HepG2 (cell line): ENCODE results near the gene TSPAN17. TPM values are rescaled to one million over a fixed set of nuclear protein-coding genes. Genes with fewer than 3 reads are reported as not detected.

Experiments used
- CBX2 ChIP-seq, 2 experiments: fragments of 200-600 bp in 1 of 2; sonication (generic); formaldehyde crosslinking in 1 of 2; IDR thresholded peaks; 2 replicates each; pipeline versions ENCODE4 v1.7.0 to v1.8.1; 2018 to 2022; ENCODE audit warnings: low read depth in 2 of 2, low read length in 1 of 2, mild to moderate bottlenecking in 1 of 2, missing genetic modification reagents in 1 of 2
- EED ChIP-seq: sonication (generic); formaldehyde crosslinking; IDR thresholded peaks from 2 replicates; pipeline ENCODE4 v1.5.0; 2020; ENCODE audit warnings: mild to moderate bottlenecking, missing genetic modification reagents
- FLYWCH1 ChIP-seq: sonication (generic); formaldehyde crosslinking; IDR thresholded peaks from 2 replicates; pipeline ENCODE4 v1.8.1; 2023; ENCODE audit warnings: mild to moderate bottlenecking, missing genetic modification reagents
- GABPA ChIP-seq, 2 experiments: IDR thresholded peaks; 2 replicates each; pipeline ENCODE4 v1.6.1; 2011 to 2016; ENCODE audit warnings: low read depth in 2 of 2, low read length in 1 of 2, missing biosample characterization in 1 of 2, missing genetic modification characterization in 1 of 2
- GABPB1 ChIP-seq: IDR thresholded peaks from 2 replicates; pipeline ENCODE4 v1.6.1; 2016; ENCODE audit warnings: mild to moderate bottlenecking, missing genetic modification reagents, moderate library complexity, missing compliant biosample characterization
- HES4 ChIP-seq: sonication (generic); formaldehyde crosslinking; IDR thresholded peaks from 2 replicates; pipeline ENCODE4 v1.9.0; 2021; ENCODE audit warnings: mild to moderate bottlenecking, missing genetic modification reagents, borderline replicate concordance
- KAT7 ChIP-seq: IDR thresholded peaks from 2 replicates; pipeline ENCODE4 v1.6.1; 2018; ENCODE audit warnings: borderline replicate concordance, missing compliant biosample characterization
- KAT8 ChIP-seq: IDR thresholded peaks from 2 replicates; pipeline ENCODE4 v1.6.1; 2016; ENCODE audit warnings: missing genetic modification reagents, missing compliant biosample characterization
- KMT2B ChIP-seq: IDR thresholded peaks from 2 replicates; pipeline ENCODE4 v1.6.1; 2016; ENCODE audit warnings: missing genetic modification reagents, missing compliant biosample characterization
- MED1 ChIP-seq: sonication (generic); formaldehyde crosslinking; IDR thresholded peaks from 2 replicates; pipeline ENCODE4 v1.4.0; 2020; ENCODE audit warnings: missing genetic modification reagents
- NFRKB ChIP-seq: fragments of 450-650 bp; IDR thresholded peaks from 2 replicates; pipeline ENCODE4 v1.6.1; 2017
- RELA ChIP-seq: sonication (generic); formaldehyde crosslinking; IDR thresholded peaks from 2 replicates; pipeline ENCODE4 v1.4.0; 2020; ENCODE audit warnings: missing genetic modification reagents
- SNAPC2 ChIP-seq: sonication (generic); formaldehyde crosslinking; IDR thresholded peaks from 2 replicates; pipeline ENCODE4 v1.8.1; 2022; ENCODE audit warnings: mild to moderate bottlenecking, missing genetic modification reagents
- SP140L ChIP-seq: sonication (generic); formaldehyde crosslinking; IDR thresholded peaks from 2 replicates; pipeline ENCODE4 v1.4.0; 2020; ENCODE audit warnings: missing genetic modification reagents, borderline replicate concordance
- STAG1 ChIP-seq: sonication (generic); formaldehyde crosslinking; IDR thresholded peaks from 2 replicates; pipeline ENCODE4 v1.4.0; 2020; ENCODE audit warnings: missing genetic modification reagents
- TOE1 ChIP-seq: sonication (generic); formaldehyde crosslinking; IDR thresholded peaks from 2 replicates; pipeline ENCODE4 v1.4.0; 2020; ENCODE audit warnings: mild to moderate bottlenecking, missing genetic modification reagents
- ZBTB20 ChIP-seq: sonication (generic); formaldehyde crosslinking; IDR thresholded peaks from 2 replicates; pipeline ENCODE4 v1.8.1; 2023; ENCODE audit warnings: missing genetic modification reagents, low read depth, mild to moderate bottlenecking, borderline replicate concordance
- ZNF260 ChIP-seq: sonication (generic); formaldehyde crosslinking; IDR thresholded peaks from 2 replicates; pipeline ENCODE4 v1.4.0; 2020; ENCODE audit warnings: missing genetic modification reagents, low read depth, mild to moderate bottlenecking, borderline replicate concordance
- ZNF430 ChIP-seq: sonication (generic); formaldehyde crosslinking; IDR thresholded peaks from 2 replicates; pipeline ENCODE4 v1.9.0; 2021; ENCODE audit warnings: mild to moderate bottlenecking, missing genetic modification reagents
- ZNF724P ChIP-seq: sonication (generic); formaldehyde crosslinking; IDR thresholded peaks from 2 replicates; pipeline ENCODE4 v1.8.0; 2022; ENCODE audit warnings: missing genetic modification reagents, borderline replicate concordance
- ZNF781 ChIP-seq: sonication (generic); formaldehyde crosslinking; IDR thresholded peaks from 2 replicates; pipeline ENCODE4 v1.5.1; 2020; ENCODE audit warnings: borderline replicate concordance, mild to moderate bottlenecking, missing genetic modification reagents; ENCODE audit errors: not compliant biosample characterization
- ZNF83 ChIP-seq: sonication (generic); formaldehyde crosslinking; IDR thresholded peaks from 2 replicates; pipeline ENCODE4 v1.4.0; 2020; ENCODE audit warnings: missing genetic modification reagents, mild to moderate bottlenecking, borderline replicate concordance
- polyA plus RNA-seq, 8 experiments: library from polyadenylated mRNA; depleted of rRNA in 3 of 8; stranded (reverse) in 7 of 8; unstranded in 1 of 8; fragments of >200 nt; fragmentation: Illumina TruSeq in 4 of 8; extraction: Trizol in 4 of 8; gene quantifications; 2 replicates each; pipeline versions ENCODE4 v1.2.1 to v1.2.3, GENCODE V29; 2011 to 2016; ENCODE audit warnings: low read depth in 4 of 8, missing spikeins in 1 of 8, mixed read lengths in 1 of 8; ENCODE audit not compliant: insufficient read depth in 1 of 8
- total RNA-seq, 5 experiments: library from RNA; depleted of rRNA; stranded (reverse); fragments of >200 nt; fragmentation: Illumina TruSeq; extraction: Trizol; gene quantifications; 2 replicates each; pipeline ENCODE4 v1.2.3, GENCODE V29; 2016; ENCODE audit warnings: low read depth in 1 of 5
- TF ChIP-seq, protein P1 (sequence below): sonication (generic); formaldehyde crosslinking; IDR thresholded peaks from 2 replicates; pipeline ENCODE4 v1.5.1; 2020; ENCODE audit warnings: mild to moderate bottlenecking, missing genetic modification reagents, moderate library complexity
- TF ChIP-seq, protein P2 (sequence below): IDR thresholded peaks from 2 replicates; pipeline ENCODE4 v1.6.1; 2016; ENCODE audit warnings: control low read depth

The TSPAN17 gene
- total and polyA plus RNA-seq, 2 of the 13 experiments (the other 11 are each of a cell fraction or from before 2014, with no cell fraction given): 11.5 to 15.0 TPM

DNA sequence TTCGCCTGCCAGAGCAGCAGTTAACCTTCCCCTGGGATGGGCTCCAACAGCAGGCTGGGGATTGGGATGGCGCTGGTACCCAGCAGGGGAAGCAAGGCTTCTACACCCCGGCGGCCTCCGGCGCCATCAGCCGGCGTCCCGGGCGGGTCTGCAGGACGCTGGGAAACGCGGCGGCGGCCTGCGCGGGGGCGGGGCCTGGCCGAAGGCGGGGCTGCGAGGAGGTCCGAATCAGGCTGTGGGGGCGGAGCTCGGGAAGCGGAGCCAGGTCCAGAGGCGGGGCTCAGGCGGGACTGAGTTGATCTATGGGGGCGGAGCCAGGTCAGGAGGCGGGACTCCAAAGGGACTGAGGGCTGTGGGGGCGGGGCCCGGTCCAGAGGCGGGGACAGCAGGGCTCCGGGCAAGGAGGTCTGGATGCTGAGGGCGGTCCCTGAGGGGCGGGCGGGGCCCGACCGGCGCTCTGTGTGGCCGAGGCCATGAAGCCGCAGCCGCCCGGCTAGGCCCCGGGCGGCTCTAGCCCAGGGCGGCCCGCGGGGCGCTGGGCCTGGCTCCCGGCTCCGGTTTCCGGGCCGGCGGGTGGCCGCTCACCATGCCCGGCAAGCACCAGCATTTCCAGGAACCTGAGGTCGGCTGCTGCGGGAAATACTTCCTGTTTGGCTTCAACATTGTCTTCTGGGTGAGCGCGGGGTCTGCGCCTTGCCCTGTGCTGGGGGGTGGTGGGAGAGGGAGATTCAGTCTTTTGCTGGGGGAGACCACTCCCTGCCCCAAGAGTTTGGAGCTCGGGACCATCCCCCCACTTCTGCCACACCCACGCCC lies at the start of gene TSPAN17 (continued):
- no peak for TF ChIP-seq NFRKB
- TF ChIP-seq TOE1: no peak
- TF ChIP-seq, protein P1, sequence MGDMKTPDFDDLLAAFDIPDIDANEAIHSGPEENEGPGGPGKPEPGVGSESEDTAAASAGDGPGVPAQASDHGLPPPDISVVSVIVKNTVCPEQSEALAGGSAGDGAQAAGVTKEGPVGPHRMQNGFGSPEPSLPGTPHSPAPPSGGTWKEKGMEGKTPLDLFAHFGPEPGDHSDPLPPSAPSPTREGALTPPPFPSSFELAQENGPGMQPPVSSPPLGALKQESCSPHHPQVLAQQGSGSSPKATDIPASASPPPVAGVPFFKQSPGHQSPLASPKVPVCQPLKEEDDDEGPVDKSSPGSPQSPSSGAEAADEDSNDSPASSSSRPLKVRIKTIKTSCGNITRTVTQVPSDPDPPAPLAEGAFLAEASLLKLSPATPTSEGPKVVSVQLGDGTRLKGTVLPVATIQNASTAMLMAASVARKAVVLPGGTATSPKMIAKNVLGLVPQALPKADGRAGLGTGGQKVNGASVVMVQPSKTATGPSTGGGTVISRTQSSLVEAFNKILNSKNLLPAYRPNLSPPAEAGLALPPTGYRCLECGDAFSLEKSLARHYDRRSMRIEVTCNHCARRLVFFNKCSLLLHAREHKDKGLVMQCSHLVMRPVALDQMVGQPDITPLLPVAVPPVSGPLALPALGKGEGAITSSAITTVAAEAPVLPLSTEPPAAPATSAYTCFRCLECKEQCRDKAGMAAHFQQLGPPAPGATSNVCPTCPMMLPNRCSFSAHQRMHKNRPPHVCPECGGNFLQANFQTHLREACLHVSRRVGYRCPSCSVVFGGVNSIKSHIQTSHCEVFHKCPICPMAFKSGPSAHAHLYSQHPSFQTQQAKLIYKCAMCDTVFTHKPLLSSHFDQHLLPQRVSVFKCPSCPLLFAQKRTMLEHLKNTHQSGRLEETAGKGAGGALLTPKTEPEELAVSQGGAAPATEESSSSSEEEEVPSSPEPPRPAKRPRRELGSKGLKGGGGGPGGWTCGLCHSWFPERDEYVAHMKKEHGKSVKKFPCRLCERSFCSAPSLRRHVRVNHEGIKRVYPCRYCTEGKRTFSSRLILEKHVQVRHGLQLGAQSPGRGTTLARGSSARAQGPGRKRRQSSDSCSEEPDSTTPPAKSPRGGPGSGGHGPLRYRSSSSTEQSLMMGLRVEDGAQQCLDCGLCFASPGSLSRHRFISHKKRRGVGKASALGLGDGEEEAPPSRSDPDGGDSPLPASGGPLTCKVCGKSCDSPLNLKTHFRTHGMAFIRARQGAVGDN (CRISPR knock-in tag): peak; percentile 77
- no peak for TF ChIP-seq KMT2B (CRISPR knock-in tag)
- no peak for TF ChIP-seq FLYWCH1 (CRISPR knock-in tag)
- TF ChIP-seq KAT8 (CRISPR knock-in tag): 0 out of 2 replicates have a peak, but pooled peaks have one; percentile 23
- TF ChIP-seq HES4: no peak
- peak; percentile 63 for TF ChIP-seq STAG1
- TF ChIP-seq SP140L (CRISPR knock-in tag): no peak
- TF ChIP-seq ZNF724P (CRISPR knock-in tag): no peak
- TF ChIP-seq, protein P2, sequence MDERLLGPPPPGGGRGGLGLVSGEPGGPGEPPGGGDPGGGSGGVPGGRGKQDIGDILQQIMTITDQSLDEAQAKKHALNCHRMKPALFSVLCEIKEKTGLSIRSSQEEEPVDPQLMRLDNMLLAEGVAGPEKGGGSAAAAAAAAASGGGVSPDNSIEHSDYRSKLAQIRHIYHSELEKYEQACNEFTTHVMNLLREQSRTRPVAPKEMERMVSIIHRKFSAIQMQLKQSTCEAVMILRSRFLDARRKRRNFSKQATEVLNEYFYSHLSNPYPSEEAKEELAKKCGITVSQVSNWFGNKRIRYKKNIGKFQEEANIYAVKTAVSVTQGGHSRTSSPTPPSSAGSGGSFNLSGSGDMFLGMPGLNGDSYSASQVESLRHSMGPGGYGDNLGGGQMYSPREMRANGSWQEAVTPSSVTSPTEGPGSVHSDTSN (CRISPR knock-in tag): no peak
- no peak for TF ChIP-seq ZNF781 (CRISPR knock-in tag)
- no peak for TF ChIP-seq SNAPC2
- TF ChIP-seq RELA (CRISPR knock-in tag): no peak
- TF ChIP-seq ZNF260: no peak
- no peak for TF ChIP-seq ZBTB20 (CRISPR knock-in tag)
- no peak for TF ChIP-seq MED1 (CRISPR knock-in tag)
- TF ChIP-seq ZNF83 (CRISPR knock-in tag): no peak
- TF ChIP-seq GABPA (IDR thresholded peaks at IDR 0.05; ENCODE audit: low read depth, low read length): no peak
- TF ChIP-seq GABPA (CRISPR knock-in tag; IDR thresholded peaks at IDR 0.05; ENCODE audit: low read depth): no peak
- TF ChIP-seq ZNF430 (CRISPR knock-in tag): no peak
- TF ChIP-seq KAT7 (CRISPR knock-in tag): no peak
- TF ChIP-seq CBX2 (IDR thresholded peaks at IDR 0.05; ENCODE audit: low read depth, low read length): no peak
- TF ChIP-seq CBX2 (CRISPR knock-in tag; IDR thresholded peaks at IDR 0.05; ENCODE audit: low read depth): no peak
- TF ChIP-seq GABPB1 (CRISPR knock-in tag): no peak
- TF ChIP-seq EED: no peak
